H9 (cell line): ENCODE results near the gene IGF1R. TPM values are rescaled to one million over a fixed set of nuclear protein-coding genes. Genes with fewer than 3 reads are reported as not detected.

Experiments
- DNase-seq: peaks from one replicate; pipeline ENCODE4 v3.0.0-alpha.2; 2017
- H2AFZ ChIP-seq: one replicate; pipeline ENCODE4 v1.6.1; 2013; ENCODE audit warnings: mild to moderate bottlenecking, low read length, control low read depth, moderate library complexity
- H2AK5ac ChIP-seq: 2 replicates; pipeline ENCODE4 v1.6.1; 2013; ENCODE audit warnings: low read length, control low read depth, mixed read lengths; ENCODE audit not compliant: insufficient read length
- H2BK120ac ChIP-seq: one replicate; pipeline ENCODE4 v1.6.1; 2013; ENCODE audit warnings: low read depth, mild to moderate bottlenecking, low read length, control low read depth, inconsistent platforms; ENCODE audit not compliant: poor library complexity, severe bottlenecking
- H2BK12ac ChIP-seq: 2 replicates; pipeline ENCODE4 v1.6.1; 2013; ENCODE audit warnings: low read length, control low read depth, mixed read lengths, low read depth; ENCODE audit not compliant: insufficient read length
- H2BK15ac ChIP-seq: 2 replicates; pipeline ENCODE4 v1.6.1; 2013; ENCODE audit warnings: low read depth, low read length, control low read depth
- H2BK20ac ChIP-seq: one replicate; pipeline ENCODE4 v1.6.1; 2013; ENCODE audit warnings: low read depth, mild to moderate bottlenecking, low read length, control low read depth, inconsistent platforms; ENCODE audit not compliant: poor library complexity, severe bottlenecking
- H2BK5ac ChIP-seq: 2 replicates; pipeline ENCODE4 v1.6.1; 2013; ENCODE audit warnings: low read length, control low read depth, mixed read lengths; ENCODE audit not compliant: insufficient read length
- H3K14ac ChIP-seq: 2 replicates; pipeline ENCODE4 v1.6.1; 2013; ENCODE audit warnings: low read length, control low read depth; ENCODE audit not compliant: insufficient read depth
- H3K18ac ChIP-seq: 2 replicates; pipeline ENCODE4 v1.6.1; 2013; ENCODE audit warnings: low read depth, mild to moderate bottlenecking, mixed read lengths, low read length, control low read depth; ENCODE audit not compliant: insufficient read length
- H3K23ac ChIP-seq: 2 replicates; pipeline ENCODE4 v1.6.1; 2013; ENCODE audit warnings: low read length, control low read depth, mixed read lengths, low read depth; ENCODE audit not compliant: insufficient read length
- H3K23me2 ChIP-seq: 2 replicates; pipeline ENCODE4 v1.6.1; 2013; ENCODE audit warnings: low read depth, mild to moderate bottlenecking, mixed read lengths, low read length, control low read depth; ENCODE audit not compliant: insufficient read length, poor library complexity, severe bottlenecking
- H3K27ac ChIP-seq: 2 replicates; pipeline ENCODE4 v1.5.1; 2013; ENCODE audit warnings: low read length, control low read depth, mixed read lengths, low read depth; ENCODE audit not compliant: insufficient read length
- H3K27me3 ChIP-seq: 2 replicates; pipeline ENCODE4 v1.6.1; 2013; ENCODE audit warnings: low read length, control low read depth, inconsistent platforms; ENCODE audit not compliant: insufficient read depth
- H3K4ac ChIP-seq: 2 replicates; pipeline ENCODE4 v1.6.1; 2013; ENCODE audit warnings: low read depth, mild to moderate bottlenecking, control low read depth, inconsistent platforms, low read length, moderate library complexity
- H3K4me1 ChIP-seq: 2 replicates; pipeline ENCODE4 v1.6.1; 2013; ENCODE audit warnings: low read length, control low read depth, inconsistent platforms; ENCODE audit not compliant: insufficient read depth
- H3K4me2 ChIP-seq: 2 replicates; pipeline ENCODE4 v1.6.1; 2013; ENCODE audit warnings: low read length, control low read depth, mixed read lengths; ENCODE audit not compliant: insufficient read length, insufficient read depth
- H3K56ac ChIP-seq: 2 replicates; pipeline ENCODE4 v1.6.1; 2013; ENCODE audit warnings: low read depth, mild to moderate bottlenecking, mixed read lengths, low read length, control low read depth; ENCODE audit not compliant: insufficient read length
- H3K79me1 ChIP-seq: 2 replicates; pipeline ENCODE4 v1.6.1; 2013; ENCODE audit warnings: low read depth, mild to moderate bottlenecking, moderate library complexity, low read length, control low read depth, inconsistent platforms; ENCODE audit not compliant: insufficient read depth, poor library complexity, severe bottlenecking
- H3K79me2 ChIP-seq: 2 replicates; pipeline ENCODE4 v1.6.1; 2013; ENCODE audit warnings: low read length, control low read depth, inconsistent platforms; ENCODE audit not compliant: insufficient read depth
- H3K9ac ChIP-seq: 2 replicates; pipeline ENCODE4 v1.6.1; 2013; ENCODE audit warnings: low read length, control low read depth, mixed read lengths; ENCODE audit not compliant: insufficient read length; ENCODE audit errors: extremely low read depth
- H3K9me3 ChIP-seq: one replicate; pipeline ENCODE4 v1.6.1; 2013; ENCODE audit warnings: low read depth, low read length, inconsistent platforms; ENCODE audit not compliant: control insufficient read depth
- H3T11ph ChIP-seq: one replicate; pipeline ENCODE4 v1.6.1; 2013; ENCODE audit warnings: mild to moderate bottlenecking, low read length, control low read depth, inconsistent platforms
- H4K20me1 ChIP-seq: one replicate; pipeline ENCODE4 v1.6.1; 2013; ENCODE audit not compliant: control insufficient read depth, insufficient read length, insufficient read depth
- H4K5ac ChIP-seq: 2 replicates; pipeline ENCODE4 v1.6.1; 2013; ENCODE audit warnings: low read depth, mild to moderate bottlenecking, mixed read lengths, low read length, control low read depth; ENCODE audit not compliant: insufficient read length
- H4K8ac ChIP-seq: replicated peaks from 2 replicates; pipeline ENCODE4 v1.6.1; 2013; ENCODE audit warnings: low read length, control low read depth, mixed read lengths, low read depth; ENCODE audit not compliant: insufficient read length
- H4K91ac ChIP-seq: 2 replicates; pipeline ENCODE4 v1.6.1; 2013; ENCODE audit warnings: low read depth, mild to moderate bottlenecking, moderate library complexity, mixed read lengths, low read length, control low read depth; ENCODE audit not compliant: insufficient read length
- H3K27ac Mint-ChIP-seq, 3 experiments: 2 replicates in 2 of 3; 3 replicates in 1 of 3; pipeline ENCODE4 v1.8.0; 2020 to 2021; ENCODE audit warnings: mixed read lengths in 3 of 3, mild to moderate bottlenecking in 1 of 3, moderate library complexity in 1 of 3
- H3K27me3 Mint-ChIP-seq: 2 replicates; pipeline ENCODE4 v1.8.0; 2021; ENCODE audit warnings: low read depth, mild to moderate bottlenecking, moderate library complexity, mixed read lengths
- H3K36me3 Mint-ChIP-seq, 3 experiments: 2 replicates in 2 of 3; 3 replicates in 1 of 3; pipeline ENCODE4 v1.8.0; 2020 to 2021; ENCODE audit warnings: low read depth in 3 of 3, mixed read lengths in 3 of 3; ENCODE audit not compliant: insufficient read depth in 1 of 3
- H3K4me1 Mint-ChIP-seq, 2 experiments: 2 replicates each; pipeline ENCODE4 v1.8.0; 2020; ENCODE audit warnings: mixed read lengths in 2 of 2
- H3K4me3 Mint-ChIP-seq, 2 experiments: 2 replicates in 1 of 2; 3 replicates in 1 of 2; pipeline ENCODE4 v1.8.0; 2020 to 2021; ENCODE audit warnings: mild to moderate bottlenecking in 2 of 2, mixed read lengths in 2 of 2, moderate library complexity in 1 of 2
- H3K9me3 Mint-ChIP-seq, 2 experiments: 2 replicates in 1 of 2; 3 replicates in 1 of 2; pipeline ENCODE4 v1.8.0; 2020; ENCODE audit warnings: mild to moderate bottlenecking in 2 of 2, mixed read lengths in 2 of 2, moderate library complexity in 1 of 2
- WGBS: extraction: QIAGEN DNeasy Blood & Tissue Kit; methylation state at CpG from one replicate; pipeline ENCODE4 v1.1.7; 2013; ENCODE audit warnings: missing lambda C conversion rate, low lambda C conversion rate, mixed read lengths; ENCODE audit not compliant: insufficient read length; ENCODE audit errors: extremely low coverage; 5-methylcytosine and 5-hydroxymethylcytosine counted together
- microRNA-seq: library from miRNA; unstranded; fragments of <30 nt; microRNA quantifications from one replicate; pipeline ENCODE4, GENCODE V29; 2020; ENCODE audit warnings: borderline microRNAs expressed
- total RNA-seq: library from RNA; stranded (reverse); gene quantifications from 2 replicates; pipeline ENCODE4 v1.2.1, GENCODE V29; 2021
- TF ChIP-seq, protein P1 (sequence below): fragments of 200-600 bp; sonication (generic); conservative IDR thresholded peaks from 3 replicates; pipeline ENCODE4 v1.8.0; 2021; ENCODE audit warnings: antibody characterized with exemption, mild to moderate bottlenecking

The IGF1R gene
- total RNA-seq, 1 experiment from 2014 or later, result 70.0 TPM

DNA sequence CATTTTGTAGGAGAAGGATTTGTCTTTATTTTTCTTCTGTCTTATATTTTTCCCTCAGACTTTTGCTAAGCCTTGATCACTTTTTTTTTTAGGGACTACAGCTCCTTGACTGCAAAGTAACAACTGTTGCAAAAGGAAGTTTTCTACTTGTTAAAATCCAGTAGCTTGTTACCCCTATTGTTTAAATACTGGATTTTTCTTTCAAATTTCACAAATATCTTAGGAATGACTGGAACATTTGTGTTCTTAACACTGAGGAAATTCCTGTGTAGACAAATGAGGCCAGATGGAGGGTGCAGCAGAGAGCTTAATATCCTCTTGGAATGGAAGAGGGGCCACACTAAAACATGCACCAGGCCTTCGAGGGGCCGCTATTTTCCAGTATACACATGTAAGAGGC, 362.4 kb downstream of the IGF1R start:
- Histone ChIP-seq H3K4me1 (no peaks in the 10 kb centered on the region), H3K23ac (no peak overlapping the region), H2AK5ac (no peak overlapping the region), H2BK120ac (no peak overlapping the region), H3K9me3 (no peaks in the 10 kb centered on the region), H3K27me3 (no peaks in the 10 kb centered on the region), H3K79me1 (no peaks in the 10 kb centered on the region), H3K56ac (no peak overlapping the region), H4K5ac (no peak overlapping the region), H4K8ac (no peak overlapping the region), H3K18ac (no peak overlapping the region), H2BK15ac (no peak overlapping the region), H2BK5ac (no peak overlapping the region), H3K4me2 (no peak overlapping the region), H3K4ac (no peak overlapping the region), H2BK12ac (no peak overlapping the region), H4K20me1 (no peaks in the 10 kb centered on the region), H4K91ac (no peak overlapping the region), H2BK20ac (no peak overlapping the region), H2AFZ (no peak overlapping the region), H3K79me2 (no peaks in the 10 kb centered on the region), H3T11ph (no peak overlapping the region), H3K23me2 (peaks cover 4% of the 10 kb centered on the region), H3K9ac (no peak overlapping the region), H3K27ac (no peak overlapping the region), H3K14ac (no peak overlapping the region)
- no CpG with 5 or more reads among the region's 2 CpGs for WGBS
- TF ChIP-seq, protein P1, sequence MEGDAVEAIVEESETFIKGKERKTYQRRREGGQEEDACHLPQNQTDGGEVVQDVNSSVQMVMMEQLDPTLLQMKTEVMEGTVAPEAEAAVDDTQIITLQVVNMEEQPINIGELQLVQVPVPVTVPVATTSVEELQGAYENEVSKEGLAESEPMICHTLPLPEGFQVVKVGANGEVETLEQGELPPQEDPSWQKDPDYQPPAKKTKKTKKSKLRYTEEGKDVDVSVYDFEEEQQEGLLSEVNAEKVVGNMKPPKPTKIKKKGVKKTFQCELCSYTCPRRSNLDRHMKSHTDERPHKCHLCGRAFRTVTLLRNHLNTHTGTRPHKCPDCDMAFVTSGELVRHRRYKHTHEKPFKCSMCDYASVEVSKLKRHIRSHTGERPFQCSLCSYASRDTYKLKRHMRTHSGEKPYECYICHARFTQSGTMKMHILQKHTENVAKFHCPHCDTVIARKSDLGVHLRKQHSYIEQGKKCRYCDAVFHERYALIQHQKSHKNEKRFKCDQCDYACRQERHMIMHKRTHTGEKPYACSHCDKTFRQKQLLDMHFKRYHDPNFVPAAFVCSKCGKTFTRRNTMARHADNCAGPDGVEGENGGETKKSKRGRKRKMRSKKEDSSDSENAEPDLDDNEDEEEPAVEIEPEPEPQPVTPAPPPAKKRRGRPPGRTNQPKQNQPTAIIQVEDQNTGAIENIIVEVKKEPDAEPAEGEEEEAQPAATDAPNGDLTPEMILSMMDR, result no peak
- H3K4me3 Mint-ChIP-seq, result no peak overlapping the region
- no peak for DNase-seq
- H3K27ac Mint-ChIP-seq, result no peak overlapping the region; a peak in 1 of 7 replicates
- peaks cover 1 to 4% (median 2%) of the 10 kb centered on the region in 3 experiments; a peak in 4 of 7 replicates for H3K36me3 Mint-ChIP-seq
- peaks cover 2 to 5% of the 10 kb centered on the region in 2 experiments; a peak in 1 of 5 replicates for H3K9me3 Mint-ChIP-seq
- peaks cover under 1% of the 10 kb centered on the region in 2 experiments for H3K4me1 Mint-ChIP-seq
- H3K27me3 Mint-ChIP-seq, result peaks cover 3% of the 10 kb centered on the region

Small RNA genes lying within 50 kb of the gene (microRNA-seq; reads per million reads assigned to microRNA genes)
- not detected for gene MIR4714
